ENCODE measurements around the gene CUL4A.

GRCh38 chr13:113170511-113170910 is 38.9 kb upstream of the CUL4A start:
- no peak for TF ChIP-seq CTCF (IDR thresholded peaks at IDR 0.05; ENCODE audit: low read length)
- TF ChIP-seq EZH2 (IDR thresholded peaks at IDR 0.05; ENCODE audit: borderline replicate concordance, low read length) = no peak
